Right ventricle myocardium inferior (tissue), 1 donor: ENCODE data around the gene PEA15. TPM values are rescaled to one million over a fixed set of nuclear protein-coding genes. Genes with fewer than 3 reads are reported as not detected.

Experiments used
- ATAC-seq: fragments of 200-7000 bp; cut with Tn5 transposase; one replicate; pipeline ENCODE4 v1.9.1; 2020; ENCODE audit warnings: mild to moderate bottlenecking, moderate library complexity
- DNase-seq: peaks from one replicate; pipeline ENCODE4 v3.0.0; 2021; ENCODE audit errors: missing footprints
- intact Hi-C: fragments of 100-400 bp; cut with DNase I; formaldehyde crosslinking; loops from one replicate; pipeline ENCODE4 v1.11.0; 2022
- total RNA-seq: library from RNA; stranded (reverse); fragmentation: NEBNext Ultra II Directional; extraction: Animal tissue kit (Norgen Biotek cat#: 25700); gene quantifications from one replicate; pipeline ENCODE4 v1.2.1, GENCODE V29; 2021
- donor health status: DM: no; HTN: yes; CAD: no; lungs with severe emphysema.

The PEA15 gene
- total RNA-seq, 1 donor from 2014 or later, result 283 TPM

DNA sequence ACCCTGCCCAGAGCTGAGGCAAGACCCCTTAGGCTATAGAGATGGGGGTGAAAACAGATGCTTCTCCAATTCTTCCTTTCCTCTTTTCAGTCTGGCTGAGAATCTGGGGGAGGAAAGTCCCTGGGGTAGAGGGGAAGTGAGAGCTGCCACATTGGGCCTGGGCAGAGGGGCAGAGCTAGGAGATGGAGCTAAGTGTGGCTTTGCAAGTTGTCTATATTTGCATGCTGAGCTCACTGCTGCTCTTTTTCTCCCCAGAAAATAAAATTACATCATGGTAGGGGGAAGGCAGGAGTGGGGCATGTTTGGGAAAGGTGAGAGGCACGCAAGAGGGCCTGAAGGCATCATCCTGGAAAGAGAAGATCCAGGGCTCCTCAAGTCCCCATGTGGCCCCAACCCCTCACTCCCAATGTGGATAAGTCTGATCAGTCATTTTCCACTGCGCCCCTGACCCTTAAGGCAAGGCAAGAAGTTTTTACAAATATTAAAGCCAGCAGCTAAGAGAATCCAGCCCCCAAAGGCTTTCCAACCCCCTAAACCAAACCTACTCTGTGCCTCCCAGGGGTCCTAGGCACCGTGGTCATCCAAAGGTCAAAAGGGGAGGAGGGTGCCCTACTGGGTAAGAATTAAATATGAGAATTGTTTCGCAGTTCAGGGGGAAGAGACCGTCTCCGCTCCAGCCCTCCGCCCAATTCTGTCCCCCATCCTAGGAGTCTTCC, 500 bp upstream of the PEA15 start:
- intact Hi-C loops, result loop anchor here (5.0 kb wide), 2 partner anchors 38 to 87 kb away; partner anchors contain the start of gene ATP1A2
- no peak for DNase-seq
- ATAC-seq, result no peak

DNA sequence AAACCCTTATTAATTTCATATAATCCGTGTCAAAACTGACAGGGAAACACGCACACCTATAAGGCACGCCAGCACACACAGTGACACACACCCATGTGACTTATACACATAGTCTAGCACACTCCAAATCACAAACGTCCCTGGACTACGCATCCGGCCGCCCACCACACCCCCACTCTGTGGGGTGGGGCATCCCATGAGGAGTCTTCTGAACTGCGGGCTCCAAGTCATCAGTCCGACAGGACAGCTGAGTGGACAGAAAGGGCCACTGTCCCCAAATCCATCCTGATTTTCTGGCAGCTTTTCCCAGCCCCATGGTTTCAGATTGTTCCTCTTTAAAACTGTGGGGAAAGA, 829 bp downstream of the PEA15 start:
- peak; percentile 32 for ATAC-seq
- intact Hi-C loops, result loop anchor here (5.0 kb wide), 2 partner anchors 36 to 89 kb away; partner anchors contain the start of gene ATP1A2

DNA sequence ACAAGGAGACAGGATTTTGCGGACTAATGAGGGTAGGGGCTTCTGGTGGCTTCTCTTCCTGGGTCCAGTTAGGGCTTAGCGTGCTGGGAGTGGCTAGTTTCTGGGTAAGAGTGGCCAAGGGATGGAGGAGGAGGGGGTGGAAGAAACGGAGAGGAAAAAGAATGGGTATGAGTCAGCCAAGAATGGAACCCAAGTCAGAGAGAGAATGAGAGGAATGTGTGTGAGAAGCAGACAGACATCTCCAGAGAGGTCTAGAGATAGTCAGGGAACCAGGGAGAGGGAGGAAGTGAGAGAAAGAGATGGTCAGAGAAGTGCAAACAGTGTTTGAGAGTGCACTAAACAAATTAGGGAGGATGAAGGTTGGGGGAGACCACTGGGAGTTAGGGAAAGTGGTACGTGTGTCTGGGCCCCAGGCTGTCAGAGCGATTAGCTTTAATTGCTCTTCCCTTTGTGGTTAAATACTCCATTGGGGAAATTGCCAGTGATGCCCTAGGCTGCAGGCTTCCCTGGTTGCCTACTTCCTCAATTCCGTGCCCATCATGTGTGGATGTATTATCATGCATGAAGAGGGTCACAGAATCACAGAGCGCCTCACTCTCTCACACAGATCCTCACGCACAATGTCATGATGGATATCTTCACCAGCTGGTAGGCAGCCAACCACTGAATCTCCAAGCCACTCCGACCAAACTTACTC, 1.4 kb downstream of the PEA15 start:
- no peak for ATAC-seq
- DNase-seq, result no peak
- intact Hi-C loops, result loop anchor here (5.0 kb wide), 2 partner anchors 36 to 89 kb away; partner anchors contain the start of gene ATP1A2

More for the DNA sequence above, 829 bp downstream of the PEA15 start:
- no peak for DNase-seq

DNA sequence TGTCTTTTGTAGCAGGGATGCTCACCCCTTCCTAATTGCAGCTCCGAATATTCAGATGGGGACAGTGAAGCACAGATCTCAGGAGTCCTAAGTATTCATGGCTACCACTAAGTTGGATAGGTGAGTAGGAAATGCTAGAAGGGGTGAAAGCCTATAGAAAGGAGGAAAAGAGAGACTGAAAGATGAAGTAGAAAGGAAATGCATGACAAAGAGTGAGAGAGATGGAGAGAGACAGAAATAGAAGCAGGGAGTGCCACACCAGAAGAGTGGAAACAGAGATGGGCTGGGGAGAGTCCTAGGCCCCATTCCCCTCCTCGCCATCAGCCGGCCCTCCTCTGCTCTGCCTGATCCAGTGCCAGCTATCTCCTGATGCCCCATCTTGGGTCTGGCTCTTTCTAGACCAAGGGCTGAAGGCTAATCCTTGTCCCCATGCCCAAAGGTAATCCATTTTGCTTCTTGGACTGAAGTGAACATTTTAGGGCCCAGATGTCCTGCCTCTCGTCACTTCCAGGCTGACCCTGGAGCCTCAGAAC, 2.0 kb downstream of the PEA15 start:
- intact Hi-C loops, result loop anchor here (5.0 kb wide), 2 partner anchors 35 to 90 kb away; partner anchors contain the start of gene ATP1A2
- DNase-seq (no peak), ATAC-seq (no peak)

DNA sequence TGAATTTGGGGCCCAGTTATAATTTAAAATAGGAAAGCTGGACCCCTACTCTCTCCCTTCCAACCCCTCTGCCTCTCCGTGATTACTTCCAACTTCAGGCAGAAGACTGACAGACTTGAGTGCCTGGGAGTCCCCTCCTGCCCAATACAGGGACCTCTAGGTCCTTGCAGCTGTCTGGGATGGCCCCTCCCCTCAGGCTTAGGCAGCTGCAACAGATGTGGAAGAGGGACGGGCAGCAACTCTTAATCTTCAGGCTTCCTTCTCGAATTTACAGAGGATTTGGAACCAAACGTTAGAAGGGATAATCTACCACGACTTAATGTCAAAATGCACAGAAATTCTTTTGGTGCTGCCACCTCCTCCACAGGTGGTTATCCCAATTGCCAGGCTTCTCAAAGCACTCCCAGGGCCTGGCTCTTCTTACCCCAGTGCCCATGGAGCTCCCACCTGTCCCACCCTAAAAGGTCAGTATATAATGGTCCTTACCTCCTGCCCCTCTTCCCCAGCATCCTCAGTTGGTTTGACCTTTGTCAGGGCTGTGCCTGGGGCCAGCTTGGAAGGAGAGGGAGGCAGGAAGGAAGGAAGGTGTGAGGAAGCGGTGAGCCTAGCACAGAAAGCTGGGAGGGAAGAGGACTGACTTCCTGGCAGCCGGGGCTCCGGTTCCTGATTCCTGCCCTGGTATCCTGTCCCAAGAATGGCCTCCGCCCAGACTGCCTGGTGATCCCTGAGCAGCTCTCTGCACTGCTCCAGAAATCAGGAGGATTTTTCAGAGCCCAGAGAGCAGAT, 2.8 kb downstream of the PEA15 start:
- ATAC-seq (no peak), DNase-seq (no peak)
- intact Hi-C loops, result loop anchor here (5.0 kb wide), 2 partner anchors 34 to 91 kb away; partner anchors contain the start of gene ATP1A2

DNA sequence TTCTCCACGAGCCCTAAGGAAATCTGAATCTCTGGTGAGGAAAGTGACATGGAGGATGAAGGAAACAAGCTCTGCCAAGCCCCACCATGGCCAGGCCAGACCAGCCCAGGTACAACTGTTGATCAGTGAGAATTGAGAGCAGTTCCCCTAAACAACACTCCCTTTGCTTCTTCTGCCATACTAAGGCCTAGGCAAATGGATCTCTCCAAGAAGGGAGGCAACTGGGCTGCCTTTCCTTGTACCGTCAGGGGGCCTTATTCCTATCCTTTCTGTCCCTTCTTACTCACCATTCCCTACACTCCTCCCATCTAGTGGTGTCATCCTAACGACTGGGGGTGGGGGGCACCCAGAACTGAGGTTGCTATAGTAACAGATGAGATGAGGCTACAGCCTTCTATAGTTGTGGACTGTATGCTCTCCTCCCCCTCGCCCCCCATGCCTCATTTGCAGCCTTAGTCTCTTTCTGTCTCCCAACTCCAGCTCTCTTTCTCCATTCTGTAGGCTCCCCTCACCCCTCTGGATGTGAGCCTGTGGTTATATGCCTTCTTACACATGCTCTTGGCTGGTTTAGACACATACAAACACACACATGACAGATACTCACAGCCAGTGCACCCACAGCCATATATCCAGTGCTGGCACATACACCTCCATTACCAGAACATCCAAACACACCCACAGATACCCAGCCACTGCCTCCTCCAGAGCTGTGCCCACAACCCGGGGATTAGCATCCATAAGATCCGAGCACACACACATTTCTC, 3.6 kb downstream of the PEA15 start:
- no peak for ATAC-seq
- DNase-seq, result no peak
- intact Hi-C loops, result loop anchor here (5.0 kb wide), 2 partner anchors 34 to 91 kb away; partner anchors contain the start of gene ATP1A2

DNA sequence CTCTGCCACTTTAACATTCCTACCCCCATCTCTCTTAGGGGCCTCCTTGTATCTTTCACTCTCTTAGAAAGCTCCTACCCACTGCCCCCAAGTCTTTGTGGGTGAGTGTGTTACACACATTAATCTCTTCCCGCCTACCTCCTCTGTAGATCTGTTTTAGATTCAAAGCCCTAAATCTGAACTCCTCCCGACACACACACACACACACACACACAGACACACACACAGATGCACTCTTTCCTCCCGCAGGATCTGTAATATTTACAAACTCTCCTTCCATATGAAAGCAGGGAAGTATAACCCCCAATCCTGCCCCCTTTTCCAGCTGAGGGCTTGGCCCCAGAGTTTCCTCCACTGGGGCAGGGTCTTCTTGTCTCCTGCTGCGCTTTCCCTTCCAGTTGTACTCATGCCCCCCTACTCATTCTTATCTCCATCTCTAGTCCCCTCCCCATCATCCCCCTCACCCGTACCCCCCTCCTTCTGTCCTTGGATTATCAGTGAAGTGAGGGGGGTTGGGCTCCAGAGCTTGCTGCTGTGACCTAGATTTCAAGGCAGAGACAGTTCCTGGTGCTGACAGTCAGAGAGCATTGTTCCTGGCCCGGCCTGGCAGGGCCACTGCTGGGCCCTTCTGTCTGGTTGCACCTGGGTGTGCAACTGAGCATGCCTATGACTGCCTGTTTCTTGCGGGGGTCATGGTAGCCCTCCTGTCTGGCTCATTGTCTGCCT, 4.3 kb downstream of the PEA15 start:
- DNase-seq, result no peak
- intact Hi-C loops, result loop anchor here (5.0 kb wide), 2 partner anchors 33 to 92 kb away; partner anchors contain the start of gene ATP1A2
- peak; percentile 75 for ATAC-seq

DNA sequence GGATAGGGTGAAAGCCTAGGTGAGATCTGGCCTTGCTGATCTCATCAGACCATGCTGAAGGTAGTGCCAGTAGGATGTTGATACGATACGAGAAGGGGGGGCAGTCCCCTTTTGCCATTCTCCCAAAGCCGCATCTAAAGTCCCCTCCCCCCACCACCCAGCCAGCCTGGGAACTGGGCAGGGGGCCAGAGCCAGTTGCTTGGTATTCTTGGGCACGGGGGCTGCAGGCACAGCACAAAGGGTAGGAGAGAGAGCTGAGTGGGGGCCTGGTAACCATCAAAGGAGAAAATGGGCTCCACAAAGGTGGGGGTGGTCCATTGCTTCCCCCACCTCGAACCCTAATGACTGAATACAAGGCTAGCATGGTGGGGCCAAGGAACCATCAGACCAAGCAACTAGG, 5.4 kb downstream of the PEA15 start:
- no peak for ATAC-seq
- intact Hi-C loops, result no loop called here
- DNase-seq, result no peak

DNA sequence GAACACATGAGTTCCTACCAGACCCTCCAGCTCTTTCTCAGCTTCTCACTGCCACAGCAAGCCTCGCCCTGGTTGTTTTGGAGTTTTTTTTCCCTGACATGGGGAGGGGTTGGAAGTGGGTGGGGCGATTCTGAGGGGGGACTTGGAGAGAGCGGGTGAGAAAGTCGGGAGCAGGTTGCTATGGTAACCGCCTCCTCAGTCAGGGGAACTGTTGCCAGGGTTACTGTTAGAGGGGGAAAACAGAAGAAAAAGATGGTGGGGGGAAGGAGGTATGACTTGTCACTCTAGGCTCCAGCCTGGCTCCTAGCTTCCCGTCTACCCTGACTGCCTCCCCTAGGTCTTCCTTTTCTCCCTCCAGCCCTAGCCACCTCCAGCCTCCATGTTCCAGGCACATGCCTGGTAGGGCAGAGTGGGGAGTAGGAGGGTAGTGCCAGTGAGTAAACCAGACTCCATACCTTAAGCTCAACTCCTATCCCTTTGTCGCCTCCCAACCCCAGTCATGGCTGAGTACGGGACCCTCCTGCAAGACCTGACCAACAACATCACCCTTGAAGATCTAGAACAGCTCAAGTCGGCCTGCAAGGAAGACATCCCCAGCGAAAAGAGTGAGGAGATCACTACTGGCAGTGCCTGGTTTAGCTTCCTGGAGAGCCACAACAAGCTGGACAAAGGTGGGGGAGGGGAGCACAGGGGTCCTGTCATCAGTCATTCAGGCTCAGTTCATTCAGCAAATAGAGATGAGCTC, 6.0 kb downstream of the PEA15 start:
- DNase-seq, result no peak
- intact Hi-C loops, result no loop called here
- ATAC-seq, result no peak

DNA sequence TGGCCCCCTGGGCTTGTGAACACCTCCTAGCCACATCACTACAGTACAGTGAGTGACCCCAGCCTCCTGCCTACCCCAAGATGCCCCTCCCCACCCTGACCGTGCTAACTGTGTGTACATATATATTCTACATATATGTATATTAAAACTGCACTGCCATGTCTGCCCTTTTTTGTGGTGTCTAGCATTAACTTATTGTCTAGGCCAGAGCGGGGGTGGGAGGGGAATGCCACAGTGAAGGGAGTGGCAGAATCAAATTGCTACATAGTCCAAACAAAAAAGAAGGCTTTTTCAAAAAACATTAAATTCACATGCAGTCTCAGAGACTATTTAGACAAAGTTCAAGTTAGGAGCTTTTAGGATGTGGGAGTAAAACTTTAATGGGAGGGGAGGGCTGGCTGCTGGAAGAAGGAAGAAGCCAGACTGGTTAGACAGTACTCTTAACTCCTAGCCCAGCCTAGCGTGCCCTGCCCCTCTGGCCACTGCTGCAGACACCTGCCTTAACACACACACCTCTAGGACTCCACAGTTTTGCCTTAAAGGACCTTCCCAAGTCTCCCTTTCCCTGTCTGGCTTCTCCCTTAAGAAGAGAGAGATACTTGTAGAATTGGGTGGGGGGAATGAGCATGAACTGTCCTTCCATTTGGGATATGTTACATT, 9.4 kb downstream of the PEA15 start:
- intact Hi-C loops, result no loop called here
- DNase-seq, result no peak
- no peak for ATAC-seq

DNA sequence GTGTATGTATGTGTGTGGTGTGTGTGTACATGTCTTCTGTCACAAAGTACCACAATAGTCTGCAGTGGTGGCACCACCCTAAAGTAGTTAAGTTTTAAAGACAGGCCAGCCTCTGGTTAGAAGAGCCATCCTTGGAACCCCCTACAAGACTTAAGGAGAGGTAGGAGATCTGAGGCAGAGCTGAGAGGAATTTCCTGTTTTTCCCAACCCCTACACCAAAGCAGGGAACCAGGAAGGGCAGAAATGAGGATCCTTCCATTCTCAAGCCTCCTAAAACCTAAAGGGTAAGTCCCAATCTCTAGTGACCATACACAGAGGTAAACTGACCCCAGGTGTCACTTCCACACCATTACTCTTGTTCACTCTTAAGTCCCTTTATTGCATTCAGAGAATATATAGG, 11.1 kb downstream of the PEA15 start:
- intact Hi-C loops, result no loop called here
- no peak for ATAC-seq
- no peak for DNase-seq

DNA sequence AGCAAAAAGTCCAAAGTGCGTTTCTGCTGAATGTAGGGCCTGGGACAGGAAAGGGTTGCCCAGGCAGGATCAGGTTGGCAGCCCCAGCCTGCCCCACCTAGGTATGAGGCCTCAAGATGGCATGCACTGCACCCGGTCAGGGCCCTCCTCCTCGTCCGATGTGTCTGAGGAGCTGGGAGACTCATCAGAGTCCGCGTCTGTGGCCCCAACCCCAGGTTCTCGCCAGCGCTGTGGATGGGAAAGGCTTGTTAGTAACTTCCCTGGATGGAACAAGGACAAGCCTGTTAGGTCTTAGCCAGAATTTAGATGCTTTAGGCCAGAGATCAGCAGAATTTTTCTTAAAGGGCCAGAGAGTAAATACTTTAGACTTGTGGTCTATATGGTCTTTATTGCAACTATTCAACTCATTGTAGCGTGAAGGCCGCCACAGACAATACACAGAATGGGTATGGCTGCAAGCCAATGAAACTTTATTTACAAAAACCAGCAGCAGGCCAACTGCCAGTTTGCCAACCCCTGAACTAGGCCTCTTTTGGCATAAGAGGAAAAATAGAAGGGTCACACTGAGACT, 12.4 kb downstream of the PEA15 start:
- intact Hi-C loops, result loop anchor here (2.0 kb wide), 1 partner anchor 117 kb away; no protein-coding TSS in a partner anchor
- DNase-seq (no peak), ATAC-seq (no peak)

DNA sequence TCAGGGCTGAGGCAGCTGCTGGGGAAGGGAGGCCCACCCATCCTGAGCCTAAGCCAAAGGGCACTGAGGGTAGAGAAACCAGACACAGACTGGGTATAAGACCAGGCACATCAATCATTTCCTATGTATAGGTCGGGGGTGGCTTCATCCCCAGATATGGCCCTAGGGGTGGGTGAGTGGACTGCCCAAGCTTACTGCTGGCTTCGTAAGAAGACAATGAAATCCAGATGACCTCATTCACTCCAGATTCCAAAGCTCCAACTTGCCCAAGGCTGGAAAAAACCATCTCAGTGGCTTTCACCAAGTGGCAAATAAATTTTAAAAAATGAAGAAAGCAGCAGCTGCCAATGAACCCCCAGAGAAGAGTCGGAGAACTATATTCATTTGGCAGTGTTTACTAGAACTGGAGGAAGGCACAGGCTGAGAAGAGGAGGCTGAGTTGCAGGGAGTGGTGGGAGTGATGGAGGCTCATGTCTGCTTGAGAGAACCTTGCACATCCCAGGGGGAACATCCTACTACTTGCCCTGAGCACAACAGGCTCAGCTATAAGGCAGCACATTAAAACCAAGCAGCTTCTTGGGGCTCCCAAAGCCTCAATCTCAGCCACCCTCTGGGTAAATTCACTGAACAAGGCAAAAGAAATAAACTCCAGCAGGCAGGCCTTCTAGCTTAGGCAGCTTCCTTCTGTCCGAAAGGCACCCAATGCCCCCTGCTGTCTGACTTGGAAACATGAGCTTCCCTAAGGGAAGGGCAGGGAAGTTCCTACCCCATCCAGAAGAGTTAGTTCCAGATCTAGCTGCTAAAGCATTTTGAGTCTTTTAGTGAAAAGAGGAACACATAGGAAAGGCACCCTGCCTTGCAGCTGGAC, 14.1 kb downstream of the PEA15 start:
- DNase-seq, result no peak
- peak; percentile 84 for ATAC-seq
- intact Hi-C loops, result loop anchor here (1.0 to 2.0 kb wide), 2 partner anchors 26 to 118 kb away; no protein-coding TSS in a partner anchor

DNA sequence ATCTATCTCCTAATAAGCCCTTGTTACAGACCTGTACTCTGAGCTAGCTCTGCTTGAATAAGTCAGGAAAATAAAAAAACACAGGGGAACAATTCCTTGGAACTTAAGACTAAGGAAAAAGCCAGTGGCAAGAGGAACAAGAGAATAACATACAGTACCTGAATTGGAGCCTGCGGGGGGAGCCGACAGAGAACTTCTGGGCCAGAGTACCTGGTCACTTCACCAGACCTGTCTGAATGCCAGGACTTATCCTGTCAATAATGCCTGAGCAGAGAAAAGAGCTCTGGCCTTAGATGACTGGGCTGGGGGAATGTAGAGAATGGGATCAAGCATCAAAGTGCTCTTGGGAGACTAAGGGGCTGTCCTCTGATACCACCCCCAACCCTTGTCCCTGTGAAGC, 15.1 kb downstream of the PEA15 start:
- DNase-seq (no peak), ATAC-seq (no peak)
- intact Hi-C loops, result no loop called here

DNA sequence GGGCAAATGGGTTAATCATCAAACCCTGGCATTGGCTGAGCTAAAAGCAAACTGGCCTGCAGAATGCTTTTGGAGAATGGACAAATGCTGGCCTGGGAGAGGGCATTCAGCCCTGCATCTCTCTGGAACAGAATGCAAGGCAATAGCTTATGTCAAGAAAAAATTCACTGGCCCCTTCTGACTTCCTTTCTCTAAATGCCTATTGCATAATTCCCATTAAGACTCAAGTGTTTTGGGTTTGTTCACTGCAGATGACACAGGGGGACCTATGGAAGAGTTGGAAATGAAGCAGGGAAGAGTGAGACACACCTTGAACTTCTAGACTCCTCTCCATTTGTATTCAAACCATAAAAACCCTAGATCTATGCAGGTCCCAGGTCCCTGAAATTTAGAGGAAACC, 15.9 kb downstream of the PEA15 start:
- ATAC-seq, result no peak
- no peak for DNase-seq
- intact Hi-C loops, result no loop called here
